HUDEP-2 (cell line): ENCODE data around the gene ACOX1.

ENCODE experiments used
- DNase-seq, 76 experiments: peaks; one replicate each; lab custom pipeline; 2025; ENCODE audit not compliant: unreplicated experiment in 76 of 76; lab: John Stamatoyannopoulos, UW

ACOX1 gene

GRCh38 chr17:76008630-76009425 lies 29.9 kb upstream of the ACOX1 start:
- no peak for DNase-seq

DNA sequence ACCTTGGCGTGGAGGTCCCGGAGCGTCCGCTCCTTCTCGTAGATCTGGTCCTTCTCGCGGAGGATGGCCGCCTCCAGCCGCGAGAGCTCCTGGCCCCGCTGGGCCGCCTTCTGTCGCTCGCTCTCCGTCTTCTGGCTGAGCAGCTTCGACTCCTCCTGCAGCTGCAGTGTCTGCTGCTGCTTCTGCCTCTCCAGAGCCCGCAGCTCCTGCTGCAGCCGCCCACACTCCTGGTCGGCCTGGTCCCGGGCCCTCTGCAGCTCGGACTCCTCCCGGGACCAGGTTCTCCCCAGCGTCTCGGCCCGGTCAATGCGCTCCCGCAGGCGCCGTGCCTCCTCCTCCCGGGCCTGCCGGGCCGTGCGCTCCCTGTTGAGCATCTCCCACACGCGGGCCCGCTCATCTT lies 29.2 kb upstream of the ACOX1 start:
- DNase-seq = no peak

DNA sequence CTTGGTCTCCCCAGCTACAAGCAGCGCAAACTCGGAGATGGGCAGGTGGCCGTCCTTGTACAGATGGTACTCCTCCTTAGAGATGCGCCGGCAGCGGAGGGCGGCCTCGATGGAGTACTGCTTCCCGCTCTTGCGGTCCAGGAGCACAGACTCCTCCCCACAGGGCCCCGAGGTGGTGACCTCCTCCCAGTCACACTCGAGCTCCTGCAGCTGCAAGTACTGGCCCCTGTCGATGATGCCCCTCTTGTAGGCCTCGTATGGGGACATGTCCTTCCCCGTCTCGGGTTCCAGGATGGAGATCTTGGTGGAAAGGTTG lies 28.8 kb upstream of the ACOX1 start:
- no peak for DNase-seq

DNA sequence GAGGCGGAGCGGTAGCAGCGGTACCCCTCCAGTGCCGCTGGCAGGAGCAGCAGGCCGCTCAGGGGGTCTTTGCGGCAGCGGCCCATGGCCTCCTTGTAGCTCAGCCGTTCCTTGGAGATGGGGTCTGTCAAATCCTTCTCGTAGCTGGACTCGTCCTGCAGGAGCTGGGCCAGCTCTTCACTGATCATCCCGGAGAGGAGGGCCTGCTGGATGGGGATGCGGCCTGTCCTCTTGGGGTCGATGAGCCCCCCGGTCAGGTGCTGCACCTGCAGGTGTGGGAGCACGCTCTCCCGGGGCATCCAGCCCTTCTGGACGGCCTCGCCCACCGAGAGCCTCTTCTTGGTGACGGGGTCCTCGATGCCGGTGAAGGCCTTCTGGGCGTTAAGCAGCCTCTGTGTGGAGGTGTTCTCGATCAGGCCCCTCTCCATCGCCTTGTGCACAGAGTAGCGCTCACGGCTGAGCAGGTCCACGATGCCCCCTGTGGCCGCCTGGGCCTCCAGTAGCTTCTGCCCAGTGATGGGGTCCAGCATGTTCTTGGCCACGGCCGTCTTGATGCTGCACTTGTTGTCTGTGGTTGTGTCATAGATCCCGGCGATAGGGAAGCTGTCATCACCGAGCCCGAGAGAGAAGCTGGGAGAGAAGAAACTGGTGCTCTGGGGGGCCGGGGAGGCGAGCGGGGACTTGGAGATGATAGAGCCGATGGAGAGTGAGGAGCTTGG lies 28.3 kb upstream of the ACOX1 start:
- no peak for DNase-seq

- DNase-seq = peak in 65 of 76 experiments; percentile 7 to 89 (median 60)
These were observed 26.5 kb upstream of the ACOX1 start for GRCh38 chr17:76005263-76006149.

GRCh38 chr17:76004750-76005262 lies 25.8 kb upstream of the ACOX1 start:
- no peak for DNase-seq

GRCh38 chr17:76003915-76004314 lies 24.9 kb upstream of the ACOX1 start:
- DNase-seq = no peak

GRCh38 chr17:76002100-76002499 lies 23.1 kb upstream of the ACOX1 start:
- DNase-seq = no peak

DNA sequence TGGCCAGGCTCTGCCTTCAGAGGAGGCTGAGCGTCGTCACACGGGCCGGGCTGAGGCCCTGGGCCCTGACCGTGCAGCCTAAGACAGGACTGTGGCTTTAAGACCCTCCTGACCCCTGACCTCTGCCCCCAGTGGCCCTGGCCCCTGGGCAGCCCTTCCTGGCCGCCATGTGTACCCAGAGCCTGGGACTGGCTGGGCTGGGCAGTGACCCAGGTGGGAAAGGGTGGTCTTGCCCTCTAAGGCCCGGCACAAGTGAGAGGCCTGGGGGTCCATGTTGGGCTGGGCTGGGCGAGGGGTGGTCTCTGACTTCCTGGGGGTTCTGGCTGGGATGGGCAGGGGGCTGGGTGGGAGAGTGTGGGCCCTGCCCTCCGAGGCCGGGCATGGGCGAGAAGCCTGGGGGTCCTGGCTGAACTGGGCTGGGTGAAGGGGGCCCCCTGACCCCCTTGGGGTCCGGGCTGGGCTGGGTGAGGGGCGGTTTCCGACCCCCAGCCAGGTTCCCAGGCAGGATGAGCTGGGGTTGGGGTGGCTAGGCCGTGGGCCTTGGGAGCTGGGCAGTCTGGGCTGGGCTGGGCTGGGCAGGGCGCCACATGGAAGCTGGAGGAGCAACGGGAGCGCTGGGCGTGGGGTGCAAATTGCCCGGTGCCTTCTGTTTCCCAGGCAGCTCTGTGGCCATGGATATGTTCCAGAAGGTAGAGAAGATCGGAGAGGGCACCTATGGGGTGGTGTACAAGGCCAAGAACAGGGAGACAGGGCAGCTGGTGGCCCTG lies 22.0 kb upstream of the ACOX1 start, which contains the start of gene CDK3:
Gene CDK3 (plus strand): TSS at position 101 of the 767 bp plus-strand sequence. CDS start 571 bp downstream, at position 672.
- no peak for DNase-seq

- peak in 57 of 76 experiments; percentile 6 to 70 (median 42) for DNase-seq
These were observed 21.2 kb upstream of the ACOX1 start for GRCh38 chr17:76000016-76000754.

DNA sequence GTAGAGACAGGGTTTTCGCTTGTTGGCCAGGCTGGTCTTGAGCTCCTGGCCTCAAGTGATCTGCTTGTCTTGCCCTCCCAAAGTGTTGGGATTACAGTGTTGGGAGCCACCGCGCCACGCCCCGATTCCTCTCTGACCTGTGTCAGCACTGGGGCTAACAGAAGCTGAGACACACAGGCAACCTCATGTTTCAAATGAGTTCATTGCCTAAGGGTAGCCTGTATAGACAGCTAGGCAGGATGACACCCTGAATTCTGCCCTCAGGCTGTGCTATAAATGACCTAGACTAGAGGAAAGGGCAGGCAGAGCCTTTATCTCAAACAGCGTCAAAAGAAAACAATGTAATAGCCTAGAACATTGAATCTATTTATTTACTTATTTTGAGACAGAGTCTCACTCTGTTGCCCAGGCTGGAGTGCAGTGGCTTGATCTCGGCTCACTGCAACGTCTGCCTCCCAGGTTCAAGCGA lies 19.4 kb upstream of the ACOX1 start:
- DNase-seq = no peak

DNA sequence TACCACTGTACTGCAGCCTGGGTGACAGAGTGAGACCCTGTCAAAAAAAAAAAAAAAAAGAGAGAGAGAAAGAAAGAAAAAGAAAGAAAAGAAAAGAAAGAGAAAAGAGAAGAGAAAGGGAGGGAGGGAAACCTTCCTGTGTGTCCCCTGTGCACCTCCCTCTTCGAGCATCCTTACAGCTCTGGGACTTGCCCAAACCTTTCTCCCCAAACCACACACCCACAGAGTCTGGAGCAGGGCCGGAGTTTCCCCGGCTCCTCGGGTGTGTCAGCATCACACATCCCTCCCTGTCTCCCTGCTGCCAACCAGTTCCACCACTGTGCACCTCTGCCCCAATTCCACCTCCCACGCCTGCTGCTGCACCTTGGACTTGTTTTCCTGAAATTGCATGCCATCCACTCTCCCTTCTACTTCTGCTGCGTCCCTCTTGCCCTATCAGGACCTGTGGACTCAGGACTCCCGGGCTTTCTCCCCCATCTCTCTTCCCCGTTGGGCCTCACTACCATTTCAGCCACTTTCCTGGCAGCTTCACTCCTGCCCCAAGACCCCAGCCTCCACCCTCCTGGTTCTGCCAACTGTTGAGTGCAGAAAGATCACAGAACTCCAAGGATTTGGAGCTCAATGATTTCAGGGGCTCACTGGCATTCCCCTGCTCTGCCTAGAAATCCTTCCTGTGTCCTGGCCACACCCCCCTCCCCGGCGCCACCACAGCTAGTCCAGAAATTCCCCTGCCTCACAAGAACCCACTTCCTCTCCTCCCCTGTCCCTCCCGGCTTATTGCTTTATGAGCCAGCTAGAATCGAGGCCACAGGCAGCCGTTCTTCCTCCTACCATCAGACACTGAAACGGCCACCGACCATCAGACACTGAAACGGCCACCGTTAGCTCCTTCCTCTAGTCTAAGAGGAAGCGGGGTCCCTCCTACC lies 18.0 kb upstream of the ACOX1 start:
- no peak for DNase-seq

- no peak for DNase-seq
These were observed 16.5 kb upstream of the ACOX1 start for GRCh38 chr17:75995385-75995925.

GRCh38 chr17:75994802-75995370 lies 15.9 kb upstream of the ACOX1 start:
- no peak for DNase-seq

- no peak for DNase-seq
These were observed 12.4 kb upstream of the ACOX1 start for GRCh38 chr17:75991396-75991795.

DNA sequence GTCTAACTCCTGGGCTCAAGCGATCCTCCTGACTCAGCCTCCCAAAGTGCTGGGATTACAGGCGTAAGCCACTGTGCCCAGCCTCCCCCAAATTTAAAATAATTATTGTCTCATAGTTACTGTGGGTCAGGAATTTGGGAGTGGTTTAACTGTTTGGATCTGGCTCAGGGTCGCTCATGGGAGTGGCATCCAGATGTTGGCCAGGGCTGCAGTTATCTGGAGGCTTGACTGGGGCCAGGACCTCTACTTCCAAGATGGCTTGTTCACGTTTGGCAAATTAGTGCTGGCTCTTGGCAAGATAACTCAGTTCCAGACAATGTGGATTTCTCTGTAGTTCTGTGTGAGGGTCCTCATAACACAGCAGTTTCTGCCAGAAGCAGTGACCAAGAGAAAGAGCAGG lies 8.1 kb upstream of the ACOX1 start:
- peak in 2 of 76 experiments; percentile 14 to 20 for DNase-seq

GRCh38 chr17:75985986-75986385 lies 7.0 kb upstream of the ACOX1 start:
- DNase-seq = no peak
